GM18867 (cell line): ENCODE results near the gene AKT1S1.

Experiments used
- ATAC-seq: cut with Tn5 transposase; IDR thresholded peaks from one replicate; pipeline ENCODE4 v1.9.1; 2021; ENCODE audit warnings: mild to moderate bottlenecking, moderate library complexity; ENCODE audit not compliant: unreplicated experiment

AKT1S1 gene

GRCh38 chr19:49855676-49856573, 21.2 kb downstream of the AKT1S1 start:
- no peak for ATAC-seq

DNA sequence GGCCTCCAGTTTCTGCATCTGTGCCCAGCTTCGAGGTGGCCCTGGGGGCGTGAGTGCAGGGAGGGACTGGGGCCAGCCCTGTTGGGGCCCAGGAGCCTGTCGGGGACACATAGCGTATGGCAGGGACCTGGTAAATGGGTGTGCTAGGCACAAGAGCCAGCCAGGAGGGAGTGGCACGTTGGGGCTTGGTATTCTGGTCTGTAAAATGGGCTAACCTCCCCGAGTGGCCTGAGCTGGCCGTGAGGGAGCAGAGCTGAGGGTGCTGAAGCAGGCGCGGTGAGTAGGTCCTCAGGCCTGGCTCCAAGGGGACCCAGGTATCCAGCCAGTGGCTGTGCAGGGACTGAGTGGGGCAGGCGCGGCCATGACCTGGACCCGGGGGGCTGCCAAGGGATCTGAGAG, 21.9 kb downstream of the AKT1S1 start:
- ATAC-seq: no peak

GRCh38 chr19:49854378-49855263, 22.5 kb downstream of the AKT1S1 start:
- ATAC-seq: no peak

DNA sequence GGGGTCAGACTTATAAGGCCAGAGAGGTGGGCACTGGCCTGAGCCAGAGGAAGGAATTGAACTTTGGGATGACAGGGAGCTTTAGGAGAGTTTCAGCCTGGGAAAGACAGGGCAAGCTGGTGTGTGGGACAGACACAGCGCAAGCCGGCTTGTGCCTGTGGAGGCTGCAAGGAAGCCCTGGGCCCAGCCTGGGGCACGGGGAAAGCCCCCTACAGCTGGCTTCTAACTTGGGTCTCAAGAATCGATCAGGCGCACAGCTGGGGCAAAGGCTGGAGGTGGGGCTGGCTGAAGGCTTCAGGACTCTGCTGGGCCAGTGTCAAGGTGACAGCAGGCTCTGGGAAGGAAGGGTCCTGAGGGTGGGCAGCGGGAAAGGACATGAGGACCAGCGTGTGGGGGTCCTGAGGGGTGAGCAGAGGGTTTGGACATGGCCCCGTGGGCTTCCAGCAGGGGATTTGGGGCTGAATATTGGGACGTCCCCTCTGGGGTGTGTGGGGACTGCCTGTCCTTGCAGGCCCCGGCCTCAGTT, 23.2 kb downstream of the AKT1S1 start:
- no peak for ATAC-seq

GRCh38 chr19:49852631-49853126, 24.5 kb downstream of the AKT1S1 start:
- ATAC-seq: no peak

- no peak for ATAC-seq
Measured at GRCh38 chr19:49851456-49852259, 25.5 kb downstream of the AKT1S1 start.

GRCh38 chr19:49850487-49851342, 26.4 kb downstream of the AKT1S1 start, which contains the start of gene PTOV1:
PTOV1 (plus strand) TSS chr19:49851159.
- peak; percentile 76 for ATAC-seq

- no peak for ATAC-seq
Measured at GRCh38 chr19:49850221-49850486, 27.0 kb downstream of the AKT1S1 start.

- no peak for ATAC-seq
Measured at GRCh38 chr19:49849433-49850220, 27.5 kb downstream of the AKT1S1 start.

DNA sequence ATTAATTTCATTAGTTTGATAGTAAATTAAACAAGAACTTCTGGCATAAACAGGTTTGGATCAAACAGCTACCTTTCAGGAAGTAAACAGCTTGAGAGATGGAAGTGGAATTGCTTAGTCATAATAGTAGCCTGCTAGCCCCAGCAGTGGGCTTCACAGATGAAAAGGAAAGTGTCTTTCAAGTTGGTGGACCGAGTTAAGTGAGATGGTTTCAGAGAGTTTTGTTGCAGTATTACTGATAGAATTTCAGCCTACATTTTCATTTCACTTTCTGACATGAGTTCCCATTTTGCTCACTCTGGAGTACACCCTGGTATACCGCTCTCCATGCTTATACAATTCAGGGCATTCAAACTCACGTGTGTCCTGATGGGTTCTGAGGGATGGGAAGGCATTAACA, 28.2 kb downstream of the AKT1S1 start:
- ATAC-seq: no peak

GRCh38 chr19:49847731-49848696, 29.1 kb downstream of the AKT1S1 start:
- no peak for ATAC-seq

- ATAC-seq: no peak
Measured at GRCh38 chr19:49846408-49846807, 30.7 kb downstream of the AKT1S1 start.

GRCh38 chr19:49845414-49845813, 31.7 kb downstream of the AKT1S1 start:
- no peak for ATAC-seq

- ATAC-seq: no peak
Measured at GRCh38 chr19:49844138-49845095, 32.7 kb downstream of the AKT1S1 start.

DNA sequence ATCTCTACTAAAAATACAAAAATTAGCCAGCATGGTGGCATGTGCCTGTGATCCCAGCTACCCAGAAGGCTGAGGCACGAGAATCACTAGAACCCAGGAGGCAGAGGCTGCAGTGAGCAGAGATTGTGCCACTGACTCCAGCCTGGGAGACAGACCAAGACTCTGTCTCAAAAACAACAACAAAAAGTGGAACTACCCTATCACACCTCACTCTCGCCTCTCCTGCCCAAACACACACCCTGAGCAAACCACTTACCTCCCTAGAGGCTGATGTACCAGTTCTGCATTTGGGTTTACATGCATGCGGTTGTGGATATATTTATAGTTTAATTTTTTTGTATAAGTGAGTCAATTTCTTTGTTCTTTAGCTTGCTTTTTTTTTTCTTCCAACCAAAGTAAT, 33.9 kb downstream of the AKT1S1 start:
- no peak for ATAC-seq

- no peak for ATAC-seq
Measured at GRCh38 chr19:49840736-49841249, 36.4 kb downstream of the AKT1S1 start.
